Endothelial cell (in vitro differentiated cells): ENCODE results near the gene CYGB. TPM values are rescaled to one million over a fixed set of nuclear protein-coding genes. Genes with fewer than 3 reads are reported as not detected.

Experiments
- DNase-seq: peaks from one replicate; pipeline ENCODE4 v3.0.0; 2021; ENCODE audit warnings: low spot score
- H3K27ac Mint-ChIP-seq: one replicate; pipeline ENCODE4 v1.8.0; 2021; ENCODE audit warnings: mixed read lengths, inconsistent platforms; ENCODE audit not compliant: unreplicated experiment
- H3K27me3 Mint-ChIP-seq: one replicate; pipeline ENCODE4 v1.8.0; 2021; ENCODE audit warnings: mild to moderate bottlenecking, moderate library complexity, mixed read lengths, inconsistent platforms; ENCODE audit not compliant: unreplicated experiment
- H3K36me3 Mint-ChIP-seq: one replicate; pipeline ENCODE4 v1.8.0; 2021; ENCODE audit warnings: mild to moderate bottlenecking, low read depth, mixed read lengths, inconsistent platforms; ENCODE audit not compliant: unreplicated experiment
- H3K4me1 Mint-ChIP-seq: one replicate; pipeline ENCODE4 v1.8.0; 2021; ENCODE audit warnings: mild to moderate bottlenecking, mixed read lengths, inconsistent platforms; ENCODE audit not compliant: unreplicated experiment
- H3K4me3 Mint-ChIP-seq: one replicate; pipeline ENCODE4 v1.8.0; 2021; ENCODE audit warnings: mild to moderate bottlenecking, mixed read lengths, inconsistent platforms; ENCODE audit not compliant: unreplicated experiment
- H3K9me3 Mint-ChIP-seq: one replicate; pipeline ENCODE4 v1.8.0; 2021; ENCODE audit warnings: mixed read lengths, inconsistent platforms; ENCODE audit not compliant: unreplicated experiment
- CTCF ChIP-seq: fragments of 200-600 bp; sonication (generic); IDR thresholded peaks from one replicate; pipeline ENCODE4 v1.5.0; 2021; ENCODE audit warnings: antibody characterized with exemption; ENCODE audit not compliant: unreplicated experiment
- total RNA-seq: library from RNA; stranded (reverse); fragmentation: NEBNext Ultra II Directional; extraction: Animal tissue kit (Norgen Biotek cat#: 25700); gene quantifications from one replicate; pipeline ENCODE4 v1.2.1, GENCODE V29; 2021; ENCODE audit not compliant: unreplicated experiment

CYGB gene
- total RNA-seq, 1 donor from 2014 or later = 0.51 TPM

GRCh38 chr17:76484228-76484725, 53.2 kb downstream of the CYGB start:
- TF ChIP-seq CTCF = no peak
- H3K27me3 Mint-ChIP-seq = peaks cover 9% of the 10 kb centered on the region
- H3K4me1 Mint-ChIP-seq = peaks cover 12% of the 10 kb centered on the region
- H3K36me3 Mint-ChIP-seq = peaks cover 5% of the 10 kb centered on the region
- no peaks in the 10 kb centered on the region for H3K9me3 Mint-ChIP-seq
- no peak overlapping the region for H3K4me3 Mint-ChIP-seq
- no peak overlapping the region for H3K27ac Mint-ChIP-seq
- no peak for DNase-seq

- DNase-seq = no peak
- no peak overlapping the region for H3K27ac Mint-ChIP-seq
- H3K4me3 Mint-ChIP-seq = no peak overlapping the region
- TF ChIP-seq CTCF = no peak
- H3K4me1 Mint-ChIP-seq = peaks cover 12% of the 10 kb centered on the region
- H3K27me3 Mint-ChIP-seq = peaks cover 12% of the 10 kb centered on the region
- no peaks in the 10 kb centered on the region for H3K9me3 Mint-ChIP-seq
- H3K36me3 Mint-ChIP-seq = peaks cover 5% of the 10 kb centered on the region
Measured at GRCh38 chr17:76481071-76481655, 56.3 kb downstream of the CYGB start.

GRCh38 chr17:76480632-76481031, 56.9 kb downstream of the CYGB start:
- TF ChIP-seq CTCF = no peak
- Mint-ChIP-seq H3K36me3 (peaks cover 5% of the 10 kb centered on the region), H3K27ac (peak overlapping the region; percentile 48), H3K27me3 (peaks cover 12% of the 10 kb centered on the region), H3K4me3 (no peak overlapping the region), H3K4me1 (peaks cover 10% of the 10 kb centered on the region), H3K9me3 (no peaks in the 10 kb centered on the region)
- DNase-seq = no peak

GRCh38 chr17:76479515-76480060, 57.9 kb downstream of the CYGB start:
- Mint-ChIP-seq H3K9me3 (no peaks in the 10 kb centered on the region), H3K27me3 (peaks cover 17% of the 10 kb centered on the region), H3K4me1 (peaks cover 4% of the 10 kb centered on the region), H3K4me3 (no peak overlapping the region), H3K27ac (no peak overlapping the region), H3K36me3 (peaks cover 13% of the 10 kb centered on the region)
- no peak for DNase-seq
- no peak for TF ChIP-seq CTCF
